ENCODE results near the gene CBS. TPM values are rescaled to one million over a fixed set of nuclear protein-coding genes. Genes with fewer than 3 reads are reported as not detected.
"Not testable (repeated sequence)": the region's sequence is repeated elsewhere in the genome, so short reads cannot be mapped to it uniquely, and the experiment has no call there.

The CBS gene
- total and polyA plus RNA-seq, 2 donors (not counting 1 experiment from before 2014, with no cell fraction given): 0.15 to 2.0 TPM

- H3K27ac ChIP-seq (ENCODE audit: low read length in 2 of 2): not testable (repeated sequence)
Measured at GRCh38 chr21:43045165-43045875, 30.3 kb downstream of the CBS start.

GRCh38 chr21:43044547-43044946 lies 31.1 kb downstream of the CBS start:
- H2AFZ ChIP-seq (ENCODE audit: insufficient read depth, low read depth, low read length, poor library complexity, severe bottlenecking); H3K27ac Mint-ChIP-seq; H3K4me2 ChIP-seq (replicated peaks; ENCODE audit: low read depth, low read length, poor library complexity, severe bottlenecking); H3K9me3 Mint-ChIP-seq (ENCODE audit: insufficient read depth); H3K27ac ChIP-seq (ENCODE audit: low read length in 2 of 2); H3K79me2 ChIP-seq (ENCODE audit: control insufficient read depth, insufficient read depth, low read length); H3K4me3 Mint-ChIP-seq; POLR2A ChIA-PET; ATAC-seq (ENCODE audit: low read depth); H3K27me3 ChIP-seq (replicated peaks in 1 of 4; ENCODE audit: control extremely low read depth in 1 of 4, control insufficient read depth in 3 of 4, insufficient read depth in 4 of 4, low read length in 3 of 4); H3K27me3 Mint-ChIP-seq; H3K4me3 ChIP-seq (ENCODE audit: control extremely low read depth in 1 of 5, extremely low read depth in 1 of 5, insufficient read depth in 1 of 5, low read depth in 2 of 5, low read length in 4 of 5); CTCF ChIA-PET; H4K20me1 ChIP-seq (ENCODE audit: control insufficient read depth, insufficient read depth, low read length, poor library complexity, severe bottlenecking); H3K9ac ChIP-seq (ENCODE audit: low read length); H3K4me1 Mint-ChIP-seq; DNase-seq; intact Hi-C loops (cut with micrococcal nuclease); H3K36me3 ChIP-seq (replicated peaks in 1 of 2; ENCODE audit: control extremely low read depth in 1 of 2, control insufficient read depth in 1 of 2, extremely low read depth in 1 of 2, insufficient read depth in 2 of 2, low read length in 1 of 2); H3K4me1 ChIP-seq (ENCODE audit: control insufficient read depth in 2 of 2, insufficient read depth in 2 of 2, low read length in 2 of 2): not testable (repeated sequence)
- WGBS (ENCODE audit: insufficient coverage): 46% methylated on average over 6 of the region's 14 CpGs
- H3K9me3 ChIP-seq (ENCODE audit: control extremely low read depth in 1 of 3, control insufficient read depth in 2 of 3, insufficient read depth in 1 of 3, low read length in 2 of 3): peaks cover 0 to 12% (median 0%) of the 10 kb centered on the region in 3 donors

More at GRCh38 chr21:43045165-43045875, 30.3 kb downstream of the CBS start:
- H3K27me3 Mint-ChIP-seq; DNase-seq; intact Hi-C loops (cut with micrococcal nuclease); H3K27me3 ChIP-seq (replicated peaks in 1 of 4; ENCODE audit: control extremely low read depth in 1 of 4, control insufficient read depth in 3 of 4, insufficient read depth in 4 of 4, low read length in 3 of 4); H3K4me1 ChIP-seq (ENCODE audit: control insufficient read depth in 2 of 2, insufficient read depth in 2 of 2, low read length in 2 of 2); H3K9ac ChIP-seq (ENCODE audit: low read length); H3K9me3 Mint-ChIP-seq (ENCODE audit: insufficient read depth); H3K36me3 ChIP-seq (replicated peaks in 1 of 2; ENCODE audit: control extremely low read depth in 1 of 2, control insufficient read depth in 1 of 2, extremely low read depth in 1 of 2, insufficient read depth in 2 of 2, low read length in 1 of 2); H3K4me3 ChIP-seq (ENCODE audit: control extremely low read depth in 1 of 5, extremely low read depth in 1 of 5, insufficient read depth in 1 of 5, low read depth in 2 of 5, low read length in 4 of 5); CTCF ChIA-PET; H2AFZ ChIP-seq (ENCODE audit: insufficient read depth, low read depth, low read length, poor library complexity, severe bottlenecking); POLR2A ChIA-PET; H3K4me1 Mint-ChIP-seq; H3K79me2 ChIP-seq (ENCODE audit: control insufficient read depth, insufficient read depth, low read length); H3K27ac Mint-ChIP-seq; ATAC-seq (ENCODE audit: low read depth); H3K4me2 ChIP-seq (replicated peaks; ENCODE audit: low read depth, low read length, poor library complexity, severe bottlenecking); H4K20me1 ChIP-seq (ENCODE audit: control insufficient read depth, insufficient read depth, low read length, poor library complexity, severe bottlenecking): not testable (repeated sequence)
- 20% methylated on average over 1 of the region's 17 CpGs for WGBS (ENCODE audit: insufficient coverage)
- peaks cover 0 to 12% (median 0%) of the 10 kb centered on the region in 3 donors for H3K9me3 ChIP-seq (ENCODE audit: control extremely low read depth in 1 of 3, control insufficient read depth in 2 of 3, insufficient read depth in 1 of 3, low read length in 2 of 3)
- peak overlapping the region; percentile 61 for H3K4me3 Mint-ChIP-seq

- H2AFZ ChIP-seq (ENCODE audit: insufficient read depth, low read depth, low read length, poor library complexity, severe bottlenecking); H3K4me2 ChIP-seq (replicated peaks; ENCODE audit: low read depth, low read length, poor library complexity, severe bottlenecking); ATAC-seq (ENCODE audit: low read depth); H3K27ac ChIP-seq (ENCODE audit: low read length in 2 of 2); H3K79me2 ChIP-seq (ENCODE audit: control insufficient read depth, insufficient read depth, low read length); intact Hi-C loops (cut with micrococcal nuclease); H3K4me3 Mint-ChIP-seq; H3K36me3 ChIP-seq (replicated peaks in 1 of 2; ENCODE audit: control extremely low read depth in 1 of 2, control insufficient read depth in 1 of 2, extremely low read depth in 1 of 2, insufficient read depth in 2 of 2, low read length in 1 of 2); H4K20me1 ChIP-seq (ENCODE audit: control insufficient read depth, insufficient read depth, low read length, poor library complexity, severe bottlenecking); H3K4me1 Mint-ChIP-seq; H3K27me3 ChIP-seq (replicated peaks in 1 of 4; ENCODE audit: control extremely low read depth in 1 of 4, control insufficient read depth in 3 of 4, insufficient read depth in 4 of 4, low read length in 3 of 4); DNase-seq; CTCF ChIA-PET; H3K27me3 Mint-ChIP-seq; POLR2A ChIA-PET; H3K4me3 ChIP-seq (ENCODE audit: control extremely low read depth in 1 of 5, extremely low read depth in 1 of 5, insufficient read depth in 1 of 5, low read depth in 2 of 5, low read length in 4 of 5); H3K9me3 Mint-ChIP-seq (ENCODE audit: insufficient read depth); H3K4me1 ChIP-seq (ENCODE audit: control insufficient read depth in 2 of 2, insufficient read depth in 2 of 2, low read length in 2 of 2); H3K27ac Mint-ChIP-seq; H3K9ac ChIP-seq (ENCODE audit: low read length): not testable (repeated sequence)
- H3K9me3 ChIP-seq (ENCODE audit: control extremely low read depth in 1 of 3, control insufficient read depth in 2 of 3, insufficient read depth in 1 of 3, low read length in 2 of 3): peaks cover 0 to 12% (median 0%) of the 10 kb centered on the region in 3 donors
- over 99% methylated on average over 8 of the region's 14 CpGs for WGBS (ENCODE audit: insufficient coverage)
Measured at GRCh38 chr21:43043291-43043690, 32.3 kb downstream of the CBS start.

GRCh38 chr21:43042169-43042568 lies 33.5 kb downstream of the CBS start:
- H2AFZ ChIP-seq (ENCODE audit: insufficient read depth, low read depth, low read length, poor library complexity, severe bottlenecking); H4K20me1 ChIP-seq (ENCODE audit: control insufficient read depth, insufficient read depth, low read length, poor library complexity, severe bottlenecking); H3K4me2 ChIP-seq (replicated peaks; ENCODE audit: low read depth, low read length, poor library complexity, severe bottlenecking); H3K27me3 Mint-ChIP-seq; H3K4me3 Mint-ChIP-seq; H3K4me1 ChIP-seq (ENCODE audit: control insufficient read depth in 2 of 2, insufficient read depth in 2 of 2, low read length in 2 of 2); H3K4me1 Mint-ChIP-seq; H3K79me2 ChIP-seq (ENCODE audit: control insufficient read depth, insufficient read depth, low read length); H3K4me3 ChIP-seq (ENCODE audit: control extremely low read depth in 1 of 5, extremely low read depth in 1 of 5, insufficient read depth in 1 of 5, low read depth in 2 of 5, low read length in 4 of 5); H3K36me3 ChIP-seq (replicated peaks in 1 of 2; ENCODE audit: control extremely low read depth in 1 of 2, control insufficient read depth in 1 of 2, extremely low read depth in 1 of 2, insufficient read depth in 2 of 2, low read length in 1 of 2); H3K9me3 Mint-ChIP-seq (ENCODE audit: insufficient read depth); H3K27ac Mint-ChIP-seq; CTCF ChIA-PET; H3K9ac ChIP-seq (ENCODE audit: low read length); POLR2A ChIA-PET; ATAC-seq (ENCODE audit: low read depth); H3K27me3 ChIP-seq (replicated peaks in 1 of 4; ENCODE audit: control extremely low read depth in 1 of 4, control insufficient read depth in 3 of 4, insufficient read depth in 4 of 4, low read length in 3 of 4); DNase-seq; intact Hi-C loops (cut with micrococcal nuclease); H3K27ac ChIP-seq (ENCODE audit: low read length in 2 of 2): not testable (repeated sequence)
- WGBS (ENCODE audit: insufficient coverage): 79% methylated on average over 2 of the region's 5 CpGs
- H3K9me3 ChIP-seq (ENCODE audit: control extremely low read depth in 1 of 3, control insufficient read depth in 2 of 3, insufficient read depth in 1 of 3, low read length in 2 of 3): peaks cover 0 to 12% (median 0%) of the 10 kb centered on the region in 3 donors
